Muscle layer of duodenum (tissue), 2 donors: ENCODE data around the gene UNC119B.

ENCODE experiments used
- H3K27ac ChIP-seq: one replicate; pipeline ENCODE4 v1.7.0; 2013; ENCODE audit warnings: mild to moderate bottlenecking, low read length
- H3K27me3 ChIP-seq: one replicate; pipeline ENCODE4 v1.7.0; 2013; ENCODE audit warnings: low read depth, mild to moderate bottlenecking, control low read depth, low read length
- H3K36me3 ChIP-seq, 2 donors: one replicate each; pipeline ENCODE4 v1.7.0; 2013; ENCODE audit warnings: low read length in 2 of 2, control low read depth in 1 of 2, mild to moderate bottlenecking in 1 of 2; ENCODE audit not compliant: insufficient read depth in 2 of 2, control insufficient read depth in 1 of 2
- H3K4me1 ChIP-seq, 2 donors: one replicate each; pipeline ENCODE4 v1.7.0; 2013; ENCODE audit warnings: low read length in 2 of 2, mild to moderate bottlenecking in 2 of 2, control low read depth in 1 of 2, moderate library complexity in 1 of 2; ENCODE audit not compliant: insufficient read depth in 2 of 2, control insufficient read depth in 1 of 2
- H3K4me3 ChIP-seq, 2 donors: one replicate each; pipeline ENCODE4 v1.7.0; 2013; ENCODE audit warnings: low read length in 2 of 2, low read depth in 1 of 2, mild to moderate bottlenecking in 1 of 2
- H3K9me3 ChIP-seq, 2 donors: one replicate each; pipeline ENCODE4 v1.7.0; 2013; ENCODE audit warnings: low read length in 2 of 2, control low read depth in 1 of 2, mild to moderate bottlenecking in 1 of 2; ENCODE audit not compliant: control insufficient read depth in 1 of 2
- donor health status: healthy.

UNC119B gene

GRCh38 chr12:120677765-120678473 is 32.3 kb upstream of the UNC119B start:
- no peak overlapping the region for H3K4me3 ChIP-seq
- no peaks in the 10 kb centered on the region for H3K27me3 ChIP-seq
- no peaks in the 10 kb centered on the region for H3K9me3 ChIP-seq
- no peak overlapping the region for H3K27ac ChIP-seq
- H3K4me1 ChIP-seq: no peaks in the 10 kb centered on the region
- H3K36me3 ChIP-seq: no peaks in the 10 kb centered on the region

DNA sequence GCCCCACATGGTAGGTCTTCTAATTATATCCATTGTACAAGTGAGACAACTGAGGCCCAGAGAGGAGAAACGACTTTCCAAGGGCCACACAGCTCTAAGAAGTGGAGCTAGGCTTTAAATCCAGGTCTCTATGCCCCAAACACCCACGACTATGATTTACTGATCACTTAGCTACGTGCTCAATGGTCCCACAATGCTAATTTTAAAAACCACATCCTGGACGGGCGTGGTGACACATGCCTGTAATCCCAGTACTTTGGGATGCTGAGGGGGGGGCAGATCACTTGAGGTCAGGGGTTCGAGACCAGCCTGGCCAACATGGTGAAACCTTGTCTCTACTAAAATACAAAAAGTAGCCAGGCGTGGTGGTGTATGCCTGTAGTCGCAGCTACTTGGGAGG is 31.7 kb upstream of the UNC119B start:
- Histone ChIP-seq H3K4me1 (no peaks in the 10 kb centered on the region), H3K36me3 (no peaks in the 10 kb centered on the region), H3K9me3 (no peaks in the 10 kb centered on the region), H3K4me3 (no peak overlapping the region), H3K27ac (no peak overlapping the region), H3K27me3 (no peaks in the 10 kb centered on the region)

GRCh38 chr12:120680165-120680738 is 30.0 kb upstream of the UNC119B start:
- Histone ChIP-seq H3K4me3 (no peak overlapping the region), H3K4me1 (peaks cover 0 to under 1% of the 10 kb centered on the region in 2 donors), H3K36me3 (no peaks in the 10 kb centered on the region), H3K9me3 (no peaks in the 10 kb centered on the region), H3K27me3 (no peaks in the 10 kb centered on the region), H3K27ac (no peak overlapping the region)

DNA sequence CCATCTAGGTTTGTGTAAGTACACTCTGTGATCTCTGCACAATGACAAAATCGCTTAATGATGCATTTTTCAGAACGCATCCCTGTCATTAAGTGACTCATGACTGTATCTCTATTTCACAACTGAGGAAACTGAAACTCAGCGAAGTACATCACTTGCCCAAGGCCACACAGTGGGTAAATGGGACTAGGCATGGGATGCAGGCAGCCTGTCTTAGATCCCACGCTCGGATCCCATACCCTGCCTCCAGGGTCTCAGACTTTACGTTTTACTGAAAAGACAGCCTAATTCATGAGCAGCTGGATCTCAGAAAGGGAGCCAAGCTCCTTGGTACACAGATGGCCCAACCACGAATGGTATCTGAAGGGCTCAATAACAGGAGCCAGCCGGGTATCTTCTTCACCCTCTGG is 25.7 kb upstream of the UNC119B start:
- Histone ChIP-seq H3K9me3 (no peaks in the 10 kb centered on the region), H3K36me3 (no peaks in the 10 kb centered on the region), H3K4me3 (no peak overlapping the region), H3K4me1 (peaks cover 14 to 28% of the 10 kb centered on the region in 2 donors), H3K27me3 (no peaks in the 10 kb centered on the region), H3K27ac (no peak overlapping the region)

GRCh38 chr12:120685522-120685921 is 24.7 kb upstream of the UNC119B start:
- peaks cover 14 to 36% of the 10 kb centered on the region in 2 donors for H3K4me1 ChIP-seq
- no peaks in the 10 kb centered on the region for H3K36me3 ChIP-seq
- peak overlapping the region; percentile 89 for H3K27ac ChIP-seq
- no peaks in the 10 kb centered on the region for H3K27me3 ChIP-seq
- H3K4me3 ChIP-seq: peak overlapping the region in 1 of 2 donors; percentile 82
- H3K9me3 ChIP-seq: no peaks in the 10 kb centered on the region

DNA sequence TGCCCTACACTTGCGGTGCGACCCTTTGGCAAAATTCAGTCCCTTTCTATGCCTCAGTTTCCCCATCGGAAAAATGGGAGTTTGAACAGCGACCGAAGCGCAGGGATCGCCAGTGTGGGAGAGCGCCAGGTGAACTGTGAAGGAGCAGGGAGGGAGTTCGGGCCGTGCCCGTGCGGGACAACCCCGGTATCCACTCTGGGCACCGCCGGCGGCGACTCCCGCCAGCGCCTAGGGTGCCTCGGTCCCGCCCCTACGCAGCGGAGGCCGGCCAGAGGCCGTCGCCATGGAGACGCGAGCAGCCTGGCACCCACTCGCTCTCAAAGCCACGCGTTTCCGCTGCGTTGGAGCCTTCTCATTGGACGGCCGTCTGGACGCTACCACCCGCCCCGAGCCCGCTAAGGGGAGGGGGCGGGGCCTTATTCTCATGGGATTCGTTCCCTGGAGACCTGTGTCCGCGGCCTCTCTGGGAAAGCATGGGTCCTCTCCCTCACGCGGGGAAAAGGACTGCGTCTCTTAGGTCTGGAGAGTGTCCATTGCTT is 24.0 kb upstream of the UNC119B start:
- no peaks in the 10 kb centered on the region for H3K9me3 ChIP-seq
- H3K36me3 ChIP-seq: no peaks in the 10 kb centered on the region
- peaks cover 14 to 38% of the 10 kb centered on the region in 2 donors for H3K4me1 ChIP-seq
- H3K4me3 ChIP-seq: peak overlapping the region; percentile 82 to 85
- peak overlapping the region; percentile 89 for H3K27ac ChIP-seq
- H3K27me3 ChIP-seq: no peaks in the 10 kb centered on the region

GRCh38 chr12:120686690-120687577 is 23.3 kb upstream of the UNC119B start, which contains the start of gene MLEC:
Gene MLEC, plus strand, starts transcription at chr12:120687149. Its CDS starts 148 bp downstream, at chr12:120687297.
- H3K4me1 ChIP-seq: peaks cover 14 to 38% of the 10 kb centered on the region in 2 donors
- H3K27me3 ChIP-seq: no peaks in the 10 kb centered on the region
- no peaks in the 10 kb centered on the region for H3K36me3 ChIP-seq
- peak within 1 kb of the TSS; percentile 84 to 85 for H3K4me3 ChIP-seq
- H3K27ac ChIP-seq: peak within 1 kb of the TSS; percentile 91
- no peaks in the 10 kb centered on the region for H3K9me3 ChIP-seq

GRCh38 chr12:120687578-120688289 is 22.5 kb upstream of the UNC119B start:
- Histone ChIP-seq H3K9me3 (no peaks in the 10 kb centered on the region), H3K4me3 (peak overlapping the region; percentile 84 to 85), H3K27me3 (no peaks in the 10 kb centered on the region), H3K4me1 (peaks cover 14 to 46% of the 10 kb centered on the region in 2 donors), H3K27ac (peak overlapping the region; percentile 91), H3K36me3 (no peaks in the 10 kb centered on the region)

- peaks cover 14 to 52% of the 10 kb centered on the region in 2 donors for H3K4me1 ChIP-seq
- H3K27me3 ChIP-seq: no peaks in the 10 kb centered on the region
- peak overlapping the region; percentile 84 to 85 for H3K4me3 ChIP-seq
- H3K27ac ChIP-seq: peak overlapping the region; percentile 91
- H3K36me3 ChIP-seq: no peaks in the 10 kb centered on the region
- H3K9me3 ChIP-seq: no peaks in the 10 kb centered on the region
These were observed 21.7 kb upstream of the UNC119B start for GRCh38 chr12:120688527-120689071.

- H3K4me3 ChIP-seq: peak overlapping the region; percentile 84 to 85
- H3K4me1 ChIP-seq: peaks cover 14 to 52% of the 10 kb centered on the region in 2 donors
These were observed 20.7 kb upstream of the UNC119B start for GRCh38 chr12:120689397-120690082.

More at GRCh38 chr12:120689397-120690082, 20.7 kb upstream of the UNC119B start:
- peaks cover 6 to 7% of the 10 kb centered on the region in 2 donors for H3K36me3 ChIP-seq
- H3K27ac ChIP-seq: peak overlapping the region; percentile 91
- H3K9me3 ChIP-seq: no peaks in the 10 kb centered on the region
- H3K27me3 ChIP-seq: no peaks in the 10 kb centered on the region
